ENCODE data around the gene ATP6V0A1. TPM values are rescaled to one million over a fixed set of nuclear protein-coding genes. Genes with fewer than 3 reads are reported as not detected.

The ATP6V0A1 gene
- total RNA-seq, 1 donor from 2014 or later, result 78.6 TPM

- no peak overlapping the region for H2AFZ ChIP-seq (ENCODE audit: low read depth, low read length)
- H3K36me3 ChIP-seq (ENCODE audit: insufficient read depth, low read length), result no peaks in the 10 kb centered on the region
- FAIRE-seq (no peak), DNase-seq (ENCODE audit: low read depth) (peak; percentile 95)
- H3K27me3 ChIP-seq (ENCODE audit: insufficient read depth, low read length), result no peaks in the 10 kb centered on the region
- H3K4me1 ChIP-seq (ENCODE audit: insufficient read depth, low read length), result peaks cover 48% of the 10 kb centered on the region
- peak overlapping the region; percentile 69 for H3K4me3 Mint-ChIP-seq (ENCODE audit: unreplicated experiment)
- H3K79me2 ChIP-seq (ENCODE audit: insufficient read depth, low read length), result no peaks in the 10 kb centered on the region
- H4K20me1 ChIP-seq (ENCODE audit: insufficient read depth, low read length), result no peaks in the 10 kb centered on the region
- no peak for TF ChIP-seq CTCF (IDR thresholded peaks at IDR 0.05; ENCODE audit: insufficient read depth, low read depth, low read length)
- TF ChIP-seq EZH2 (IDR thresholded peaks at IDR 0.05; ENCODE audit: insufficient read depth, low read length), result no peak
- H3K4me3 ChIP-seq (ENCODE audit: insufficient read depth, low read depth, low read length), result no peak overlapping the region
- no peaks in the 10 kb centered on the region for H3K27me3 Mint-ChIP-seq (ENCODE audit: low read depth, unreplicated experiment)
- peaks cover 11% of the 10 kb centered on the region for H3K36me3 Mint-ChIP-seq (ENCODE audit: low read depth, unreplicated experiment)
- peaks cover 57% of the 10 kb centered on the region for H3K4me1 Mint-ChIP-seq (ENCODE audit: low read depth, unreplicated experiment)
- peak overlapping the region; percentile 97 for H3K27ac Mint-ChIP-seq (ENCODE audit: unreplicated experiment)
- H3K27ac ChIP-seq (ENCODE audit: low read depth, low read length), result peak overlapping the region; percentile 30
- no peak overlapping the region for H3K4me2 ChIP-seq (ENCODE audit: low read length)
- H3K9me3 Mint-ChIP-seq (ENCODE audit: unreplicated experiment), result no peaks in the 10 kb centered on the region
- no peaks in the 10 kb centered on the region for H3K9me3 ChIP-seq (ENCODE audit: insufficient read depth, low read depth, low read length)
- H3K9ac ChIP-seq (ENCODE audit: low read length), result no peak overlapping the region
Measured at GRCh38 chr17:42525221-42525620, 66.5 kb downstream of the ATP6V0A1 start.

GRCh38 chr17:42526031-42526444, 67.4 kb downstream of the ATP6V0A1 start:
- Mint-ChIP-seq H3K9me3 (ENCODE audit: unreplicated experiment) (no peaks in the 10 kb centered on the region), H3K4me3 (ENCODE audit: unreplicated experiment) (no peak overlapping the region), H3K27ac (ENCODE audit: unreplicated experiment) (peak overlapping the region; percentile 84), H3K27me3 (ENCODE audit: low read depth, unreplicated experiment) (no peaks in the 10 kb centered on the region), H3K36me3 (ENCODE audit: low read depth, unreplicated experiment) (peaks cover 11% of the 10 kb centered on the region), H3K4me1 (ENCODE audit: low read depth, unreplicated experiment) (peaks cover 52% of the 10 kb centered on the region)
- DNase-seq (ENCODE audit: low read depth) (peak; percentile 62), FAIRE-seq (no peak)
- no peaks in the 10 kb centered on the region for H3K9me3 ChIP-seq (ENCODE audit: insufficient read depth, low read depth, low read length)
- H3K27ac ChIP-seq (ENCODE audit: low read depth, low read length), result peak overlapping the region; percentile 30
- no peaks in the 10 kb centered on the region for H3K79me2 ChIP-seq (ENCODE audit: insufficient read depth, low read length)
- no peak overlapping the region for H3K4me3 ChIP-seq (ENCODE audit: insufficient read depth, low read depth, low read length)
- H3K36me3 ChIP-seq (ENCODE audit: insufficient read depth, low read length), result no peaks in the 10 kb centered on the region
- no peak overlapping the region for H2AFZ ChIP-seq (ENCODE audit: low read depth, low read length)
- H4K20me1 ChIP-seq (ENCODE audit: insufficient read depth, low read length), result no peaks in the 10 kb centered on the region
- peaks cover 40% of the 10 kb centered on the region for H3K4me1 ChIP-seq (ENCODE audit: insufficient read depth, low read length)
- H3K9ac ChIP-seq (ENCODE audit: low read length), result no peak overlapping the region
- TF ChIP-seq EZH2 (IDR thresholded peaks at IDR 0.05; ENCODE audit: insufficient read depth, low read length) (no peak), CTCF (IDR thresholded peaks at IDR 0.05; ENCODE audit: insufficient read depth, low read depth, low read length) (no peak)
- peak overlapping the region; percentile 28 for H3K4me2 ChIP-seq (ENCODE audit: low read length)
- no peaks in the 10 kb centered on the region for H3K27me3 ChIP-seq (ENCODE audit: insufficient read depth, low read length)

GRCh38 chr17:42527932-42528331, 69.3 kb downstream of the ATP6V0A1 start:
- TF ChIP-seq EZH2 (IDR thresholded peaks at IDR 0.05; ENCODE audit: insufficient read depth, low read length), result no peak
- TF ChIP-seq CTCF (IDR thresholded peaks at IDR 0.05; ENCODE audit: insufficient read depth, low read depth, low read length), result no peak
- no peaks in the 10 kb centered on the region for H4K20me1 ChIP-seq (ENCODE audit: insufficient read depth, low read length)
- H2AFZ ChIP-seq (ENCODE audit: low read depth, low read length), result no peak overlapping the region
- H3K27me3 ChIP-seq (ENCODE audit: insufficient read depth, low read length), result no peaks in the 10 kb centered on the region
- H3K4me3 ChIP-seq (ENCODE audit: insufficient read depth, low read depth, low read length), result no peak overlapping the region
- DNase-seq (ENCODE audit: low read depth) (no peak), FAIRE-seq (no peak)
- H3K27me3 Mint-ChIP-seq (ENCODE audit: low read depth, unreplicated experiment), result no peaks in the 10 kb centered on the region
- no peak overlapping the region for H3K9ac ChIP-seq (ENCODE audit: low read length)
- H3K79me2 ChIP-seq (ENCODE audit: insufficient read depth, low read length), result no peaks in the 10 kb centered on the region
- no peaks in the 10 kb centered on the region for H3K9me3 Mint-ChIP-seq (ENCODE audit: unreplicated experiment)
- peaks cover 40% of the 10 kb centered on the region for H3K4me1 Mint-ChIP-seq (ENCODE audit: low read depth, unreplicated experiment)
- no peak overlapping the region for H3K4me3 Mint-ChIP-seq (ENCODE audit: unreplicated experiment)
- no peak overlapping the region for H3K4me2 ChIP-seq (ENCODE audit: low read length)
- H3K36me3 ChIP-seq (ENCODE audit: insufficient read depth, low read length), result no peaks in the 10 kb centered on the region
- peaks cover 22% of the 10 kb centered on the region for H3K4me1 ChIP-seq (ENCODE audit: insufficient read depth, low read length)
- no peak overlapping the region for H3K27ac ChIP-seq (ENCODE audit: low read depth, low read length)
- peaks cover 7% of the 10 kb centered on the region for H3K36me3 Mint-ChIP-seq (ENCODE audit: low read depth, unreplicated experiment)
- no peak overlapping the region for H3K27ac Mint-ChIP-seq (ENCODE audit: unreplicated experiment)
- no peaks in the 10 kb centered on the region for H3K9me3 ChIP-seq (ENCODE audit: insufficient read depth, low read depth, low read length)
